Measurements from ENCODE around the gene HSDL2. TPM values are rescaled to one million over a fixed set of nuclear protein-coding genes. Genes with fewer than 3 reads are reported as not detected.

The HSDL2 gene
- total and polyA plus RNA-seq, 2 of the 4 experiments (the other 2 are of a cell fraction) = 17.7 to 65.8 TPM

DNA sequence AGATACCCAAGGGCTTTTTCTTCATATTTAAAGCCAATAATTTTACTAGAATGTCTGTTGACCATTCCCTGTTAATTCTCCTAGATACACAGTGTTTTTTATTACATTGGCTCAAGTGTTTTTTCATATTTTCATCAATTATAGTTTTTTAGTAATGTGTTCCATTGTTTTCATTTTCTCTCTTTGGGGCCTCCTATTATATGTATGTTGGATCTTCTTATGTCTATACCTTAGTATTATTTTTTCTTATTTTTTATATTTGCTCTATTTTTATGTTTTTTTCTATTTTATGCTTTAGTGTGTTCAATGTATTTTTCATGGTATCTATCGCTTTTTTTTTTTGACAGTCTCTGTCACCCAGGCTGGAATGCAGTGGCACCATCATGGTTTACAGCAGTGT is 114.2 kb downstream of the HSDL2 start:
- ChIA-PET POLR2A (ENCODE audit: unreplicated experiment) (interaction anchor here (0.6 kb wide), 1 partner anchor 39 kb away, joined by 3 read pairs; no protein-coding TSS in a partner anchor), CTCF (no interaction called here)
- Histone ChIP-seq H3K9ac (ENCODE audit: low read depth, low read length) (no peak overlapping the region), H3K9me1 (ENCODE audit: insufficient read depth, low read length) (no peaks in the 10 kb centered on the region; the same call in 1 of the 2 replicates), H3K4me1 (ENCODE audit: control insufficient read depth, insufficient read depth, low read length) (peaks cover 3% of the 10 kb centered on the region), H2AK5ac (ENCODE audit: low read depth, low read length) (no peak overlapping the region), H4K20me1 (ENCODE audit: insufficient read depth, low read length) (no peaks in the 10 kb centered on the region), H4K91ac (ENCODE audit: insufficient read depth, low read depth, low read length) (no peak overlapping the region), H3K9me3 (ENCODE audit: control insufficient read depth, insufficient read depth, low read length) (peaks cover 7% of the 10 kb centered on the region), H2BK5ac (ENCODE audit: low read depth, low read length, poor library complexity, severe bottlenecking) (no peak overlapping the region), H3K27me3 (ENCODE audit: control insufficient read depth, insufficient read depth, low read length) (no peaks in the 10 kb centered on the region), H2BK120ac (ENCODE audit: low read depth, low read length) (no peak overlapping the region), H3K18ac (ENCODE audit: low read depth, low read length) (no peak overlapping the region), H2AK9ac (replicated peaks; ENCODE audit: low read depth, low read length, poor library complexity) (no peak overlapping the region), H3K23ac (ENCODE audit: low read depth, low read length) (no peak overlapping the region), H3K27ac (ENCODE audit: insufficient read depth, low read length) (no peak overlapping the region), H3K4ac (ENCODE audit: low read depth, low read length) (no peak overlapping the region), H3K56ac (ENCODE audit: extremely low read depth, insufficient read depth, low read length) (no peak overlapping the region), H4K5ac (ENCODE audit: low read depth, low read length) (no peak overlapping the region), H3K79me1 (ENCODE audit: low read depth in 1 of 2, low read length in 2 of 2) (peaks cover 0 to 6% of the 10 kb centered on the region in 2 experiments; a peak in 3 of 4 replicates), H3K36me3 (ENCODE audit: control insufficient read depth, insufficient read depth, low read length) (peaks cover 3% of the 10 kb centered on the region; the same call in 1 of the 2 replicates), H2AFZ (replicated peaks; ENCODE audit: low read length, poor library complexity) (no peak overlapping the region), H2BK15ac (ENCODE audit: low read depth, low read length) (no peak overlapping the region), H3K14ac (replicated peaks; ENCODE audit: low read depth, low read length) (no peak overlapping the region), H4K8ac (ENCODE audit: low read depth in 2 of 2, low read length in 2 of 2) (no peak overlapping the region), H3K4me2 (ENCODE audit: low read depth, low read length) (no peak overlapping the region), H3K4me3 (ENCODE audit: insufficient read depth, low read depth, low read length) (no peak overlapping the region), H2BK20ac (ENCODE audit: low read depth, low read length) (no peak overlapping the region)
- in situ Hi-C loops (cut with MboI; ENCODE audit: low sequenced_read_pairs) = no loop called here
- ATAC-seq (ENCODE audit: low read depth) (no peak), DNase-seq (no peak)
- no peak for TF ChIP-seq RAD21 (IDR thresholded peaks at IDR 0.05; ENCODE audit: low read length)
- TF ChIP-seq RFX5 (IDR thresholded peaks at IDR 0.05; ENCODE audit: low read depth, low read length) = no peak
- TF ChIP-seq, protein P1, sequence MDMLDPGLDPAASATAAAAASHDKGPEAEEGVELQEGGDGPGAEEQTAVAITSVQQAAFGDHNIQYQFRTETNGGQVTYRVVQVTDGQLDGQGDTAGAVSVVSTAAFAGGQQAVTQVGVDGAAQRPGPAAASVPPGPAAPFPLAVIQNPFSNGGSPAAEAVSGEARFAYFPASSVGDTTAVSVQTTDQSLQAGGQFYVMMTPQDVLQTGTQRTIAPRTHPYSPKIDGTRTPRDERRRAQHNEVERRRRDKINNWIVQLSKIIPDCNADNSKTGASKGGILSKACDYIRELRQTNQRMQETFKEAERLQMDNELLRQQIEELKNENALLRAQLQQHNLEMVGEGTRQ (IDR thresholded peaks at IDR 0.05; ENCODE audit: low read depth, low read length) = no peak
- no peak for TF ChIP-seq BHLHE40 (IDR thresholded peaks at IDR 0.05; ENCODE audit: low read depth, low read length)
- TF ChIP-seq, protein P2, sequence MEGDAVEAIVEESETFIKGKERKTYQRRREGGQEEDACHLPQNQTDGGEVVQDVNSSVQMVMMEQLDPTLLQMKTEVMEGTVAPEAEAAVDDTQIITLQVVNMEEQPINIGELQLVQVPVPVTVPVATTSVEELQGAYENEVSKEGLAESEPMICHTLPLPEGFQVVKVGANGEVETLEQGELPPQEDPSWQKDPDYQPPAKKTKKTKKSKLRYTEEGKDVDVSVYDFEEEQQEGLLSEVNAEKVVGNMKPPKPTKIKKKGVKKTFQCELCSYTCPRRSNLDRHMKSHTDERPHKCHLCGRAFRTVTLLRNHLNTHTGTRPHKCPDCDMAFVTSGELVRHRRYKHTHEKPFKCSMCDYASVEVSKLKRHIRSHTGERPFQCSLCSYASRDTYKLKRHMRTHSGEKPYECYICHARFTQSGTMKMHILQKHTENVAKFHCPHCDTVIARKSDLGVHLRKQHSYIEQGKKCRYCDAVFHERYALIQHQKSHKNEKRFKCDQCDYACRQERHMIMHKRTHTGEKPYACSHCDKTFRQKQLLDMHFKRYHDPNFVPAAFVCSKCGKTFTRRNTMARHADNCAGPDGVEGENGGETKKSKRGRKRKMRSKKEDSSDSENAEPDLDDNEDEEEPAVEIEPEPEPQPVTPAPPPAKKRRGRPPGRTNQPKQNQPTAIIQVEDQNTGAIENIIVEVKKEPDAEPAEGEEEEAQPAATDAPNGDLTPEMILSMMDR (conservative IDR thresholded peaks at IDR 0.05; ENCODE audit: low read depth, low read length) = no peak
- dilution Hi-C loops (cut with HindIII; ENCODE audit: low sequenced_read_pairs, unreplicated experiment) = no loop called here
- intact Hi-C loops (cut with micrococcal nuclease) = loop anchor here (10.0 kb wide), 1 partner anchor 131 kb away; no protein-coding TSS in a partner anchor
- no CpG with 5 or more reads among the region's 1 CpG for WGBS, 2 experiments (ENCODE audit: extremely low coverage in 2 of 2, insufficient read length in 1 of 2)
- BruUV-seq (replicated peaks) = no TSS peak
